K562 (cell line): ENCODE data around the gene UAP1. TPM values are rescaled to one million over a fixed set of nuclear protein-coding genes. Genes with fewer than 3 reads are reported as not detected.

Source experiments
- MTA2 ChIP-seq: fragments of 450-650 bp; IDR thresholded peaks from 2 replicates; pipeline ENCODE4 v1.6.1; 2016; ENCODE audit warnings: low read depth
- TAL1 ChIP-seq: fragments of 450-650 bp; IDR thresholded peaks from 2 replicates; pipeline ENCODE4 v1.6.1; 2016; ENCODE audit warnings: mild to moderate bottlenecking
- YY1 ChIP-seq, 3 experiments: IDR thresholded peaks; 2 replicates each; pipeline ENCODE4 v1.6.1; 2011; ENCODE audit warnings: low read length in 2 of 3, mild to moderate bottlenecking in 2 of 3, moderate library complexity in 2 of 3, borderline replicate concordance in 1 of 3, control low read depth in 1 of 3, low read depth in 1 of 3; ENCODE audit not compliant: insufficient read depth in 3 of 3, insufficient replicate concordance in 2 of 3, control insufficient read depth in 1 of 3, insufficient read length in 1 of 3; ENCODE audit errors: extremely low read depth in 1 of 3
- polyA plus RNA-seq, 8 experiments: library from polyadenylated mRNA; depleted of rRNA in 4 of 8; stranded (reverse) in 5 of 8; unstranded in 3 of 8; fragments of >200 nt; fragmentation: Nextera tagmentation in 2 of 8; fragmentation: Illumina TruSeq in 1 of 8; extraction: Ambion mirVana in 2 of 8; extraction: Trizol in 1 of 8; gene quantifications; 2 replicates each; pipeline versions ENCODE4 v1.2.1 to v1.2.3, GENCODE V29; 2011 to 2014; ENCODE audit warnings: inconsistent platforms in 1 of 8, missing spikeins in 1 of 8
- total RNA-seq, 7 experiments: library from RNA; depleted of rRNA in 6 of 7; stranded (reverse); fragments of >200 nt in 6 of 7; fragmentation: Illumina TruSeq in 2 of 7; extraction: Trizol in 2 of 7; gene quantifications; 2 replicates each; pipeline versions ENCODE4 v1.2.1 to v1.2.3, GENCODE V29; 2011 to 2021; ENCODE audit warnings: low replicate concordance in 1 of 7
- TF ChIP-seq, protein P1 (sequence below), 2 experiments: fragments of 450-650 bp; formaldehyde crosslinking in 1 of 2; IDR thresholded peaks; 2 replicates each; pipeline versions ENCODE4 v1.4.0 to v1.6.1; 2014 to 2020; ENCODE audit warnings: mild to moderate bottlenecking in 2 of 2, borderline replicate concordance in 1 of 2, low read depth in 1 of 2
- TF ChIP-seq, protein P2 (sequence below): IDR thresholded peaks from 2 replicates; pipeline ENCODE4 v1.6.1; 2012; ENCODE audit warnings: low read depth, low read length, improper control_type of control experiment, borderline replicate concordance

The UAP1 gene
- total and polyA plus RNA-seq, 9 of the 15 experiments (the other 6 are each of a cell fraction or from before 2014, with no cell fraction given), result 182 to 317 (median 213) TPM

DNA sequence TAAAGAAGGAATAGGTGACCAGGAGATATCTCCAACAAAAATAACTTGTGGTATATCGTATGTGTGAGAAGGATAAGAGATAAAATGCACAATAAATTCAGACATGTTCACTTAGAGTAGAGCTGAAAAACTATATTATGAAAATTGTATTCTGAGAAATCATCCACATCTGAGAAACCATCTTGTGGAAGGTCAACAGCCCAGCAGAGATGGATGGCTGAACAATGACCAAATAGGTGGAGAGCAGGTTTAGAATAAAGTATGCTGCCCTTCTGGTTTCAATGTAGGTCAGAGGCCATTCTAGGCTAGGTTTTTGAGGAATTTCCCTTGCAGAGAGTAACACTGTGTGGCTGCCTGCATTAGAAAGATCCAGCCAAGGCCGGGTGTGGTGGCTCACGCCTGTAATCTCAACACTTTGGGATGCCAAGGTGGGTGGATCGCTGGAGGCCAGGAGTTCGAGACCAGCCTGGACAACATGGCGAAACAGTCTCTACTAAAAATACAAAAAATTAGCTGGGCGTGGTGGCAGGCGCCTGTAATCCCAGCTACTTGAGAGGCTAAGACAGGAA is 8.8 kb upstream of the UAP1 start (continued):
- TF ChIP-seq, protein P1, sequence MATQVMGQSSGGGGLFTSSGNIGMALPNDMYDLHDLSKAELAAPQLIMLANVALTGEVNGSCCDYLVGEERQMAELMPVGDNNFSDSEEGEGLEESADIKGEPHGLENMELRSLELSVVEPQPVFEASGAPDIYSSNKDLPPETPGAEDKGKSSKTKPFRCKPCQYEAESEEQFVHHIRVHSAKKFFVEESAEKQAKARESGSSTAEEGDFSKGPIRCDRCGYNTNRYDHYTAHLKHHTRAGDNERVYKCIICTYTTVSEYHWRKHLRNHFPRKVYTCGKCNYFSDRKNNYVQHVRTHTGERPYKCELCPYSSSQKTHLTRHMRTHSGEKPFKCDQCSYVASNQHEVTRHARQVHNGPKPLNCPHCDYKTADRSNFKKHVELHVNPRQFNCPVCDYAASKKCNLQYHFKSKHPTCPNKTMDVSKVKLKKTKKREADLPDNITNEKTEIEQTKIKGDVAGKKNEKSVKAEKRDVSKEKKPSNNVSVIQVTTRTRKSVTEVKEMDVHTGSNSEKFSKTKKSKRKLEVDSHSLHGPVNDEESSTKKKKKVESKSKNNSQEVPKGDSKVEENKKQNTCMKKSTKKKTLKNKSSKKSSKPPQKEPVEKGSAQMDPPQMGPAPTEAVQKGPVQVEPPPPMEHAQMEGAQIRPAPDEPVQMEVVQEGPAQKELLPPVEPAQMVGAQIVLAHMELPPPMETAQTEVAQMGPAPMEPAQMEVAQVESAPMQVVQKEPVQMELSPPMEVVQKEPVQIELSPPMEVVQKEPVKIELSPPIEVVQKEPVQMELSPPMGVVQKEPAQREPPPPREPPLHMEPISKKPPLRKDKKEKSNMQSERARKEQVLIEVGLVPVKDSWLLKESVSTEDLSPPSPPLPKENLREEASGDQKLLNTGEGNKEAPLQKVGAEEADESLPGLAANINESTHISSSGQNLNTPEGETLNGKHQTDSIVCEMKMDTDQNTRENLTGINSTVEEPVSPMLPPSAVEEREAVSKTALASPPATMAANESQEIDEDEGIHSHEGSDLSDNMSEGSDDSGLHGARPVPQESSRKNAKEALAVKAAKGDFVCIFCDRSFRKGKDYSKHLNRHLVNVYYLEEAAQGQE (IDR thresholded peaks at IDR 0.05; ENCODE audit: borderline replicate concordance), result no peak
- TF ChIP-seq, protein P1 (CRISPR knock-in tag; IDR thresholded peaks at IDR 0.05; ENCODE audit: low read depth), result no peak
- TF ChIP-seq, protein P2, sequence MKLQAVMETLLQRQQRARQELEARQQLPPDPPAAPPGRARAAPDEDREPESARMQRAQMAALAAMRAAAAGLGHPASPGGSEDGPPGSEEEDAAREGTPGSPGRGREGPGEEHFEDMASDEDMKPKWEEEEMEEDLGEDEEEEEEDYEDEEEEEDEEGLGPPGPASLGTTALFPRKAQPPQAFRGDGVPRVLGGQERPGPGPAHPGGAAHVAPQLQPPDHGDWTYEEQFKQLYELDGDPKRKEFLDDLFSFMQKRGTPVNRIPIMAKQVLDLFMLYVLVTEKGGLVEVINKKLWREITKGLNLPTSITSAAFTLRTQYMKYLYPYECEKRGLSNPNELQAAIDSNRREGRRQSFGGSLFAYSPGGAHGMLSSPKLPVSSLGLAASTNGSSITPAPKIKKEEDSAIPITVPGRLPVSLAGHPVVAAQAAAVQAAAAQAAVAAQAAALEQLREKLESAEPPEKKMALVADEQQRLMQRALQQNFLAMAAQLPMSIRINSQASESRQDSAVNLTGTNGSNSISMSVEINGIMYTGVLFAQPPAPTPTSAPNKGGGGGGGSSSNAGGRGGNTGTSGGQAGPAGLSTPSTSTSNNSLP, result 0 out of 2 replicates have a peak, but pooled peaks have one; percentile 12
- TF ChIP-seq YY1 (IDR thresholded peaks at IDR 0.05; ENCODE audit: borderline replicate concordance in 1 of 3, control insufficient read depth in 1 of 3, extremely low read depth in 1 of 3, insufficient read depth in 3 of 3, insufficient read length in 1 of 3, insufficient replicate concordance in 2 of 3, low read depth in 1 of 3, low read length in 2 of 3) (peak in 1 of 3 experiments; percentile 16), MTA2 (peak; percentile 19; the same call in 1 of the 2 replicates), TAL1 (peak; percentile 59)
